Measurements from ENCODE around the gene IFNG-AS1.

Gene IFNG-AS1

DNA sequence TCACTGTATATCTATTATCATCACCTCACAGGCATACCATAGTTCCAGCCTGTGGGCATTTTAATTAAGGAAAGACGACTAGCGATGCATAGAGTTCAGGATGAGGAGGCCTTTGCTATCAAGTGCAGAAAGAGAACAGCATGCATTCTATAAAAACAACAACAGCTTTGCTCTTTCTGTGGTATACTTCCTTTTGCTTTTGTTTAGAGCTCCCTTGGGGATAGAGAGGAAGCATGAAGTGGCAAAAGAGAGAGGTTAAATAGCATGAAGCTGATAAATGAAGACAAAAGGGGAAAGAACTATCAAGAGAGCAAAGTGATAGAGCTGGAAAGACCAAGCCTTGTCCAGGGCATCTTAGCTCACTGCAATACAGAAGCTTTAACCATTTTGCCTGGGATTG lies 23.5 kb downstream of the IFNG-AS1 start:
- Histone ChIP-seq H3K36me3 (ENCODE audit: control insufficient read depth, insufficient read depth, low read length) (no peaks in the 10 kb centered on the region), H3K9me3 (ENCODE audit: control insufficient read depth, low read length) (no peaks in the 10 kb centered on the region), H3K4me3 (ENCODE audit: extremely low read depth, insufficient read depth, low read length, poor library complexity, severe bottlenecking) (no peak overlapping the region), H3K4me1 (ENCODE audit: control insufficient read depth, insufficient read depth, low read length, poor library complexity, severe bottlenecking) (peaks cover 14% of the 10 kb centered on the region), H3K27ac (ENCODE audit: low read depth, low read length, severe bottlenecking) (no peak overlapping the region)
- WGBS, 2 experiments (ENCODE audit: insufficient coverage in 2 of 2), result 80% methylated on average over 1 of the region's 2 CpGs; no CpG with 5 or more reads in 1 of the 2 experiments

DNA sequence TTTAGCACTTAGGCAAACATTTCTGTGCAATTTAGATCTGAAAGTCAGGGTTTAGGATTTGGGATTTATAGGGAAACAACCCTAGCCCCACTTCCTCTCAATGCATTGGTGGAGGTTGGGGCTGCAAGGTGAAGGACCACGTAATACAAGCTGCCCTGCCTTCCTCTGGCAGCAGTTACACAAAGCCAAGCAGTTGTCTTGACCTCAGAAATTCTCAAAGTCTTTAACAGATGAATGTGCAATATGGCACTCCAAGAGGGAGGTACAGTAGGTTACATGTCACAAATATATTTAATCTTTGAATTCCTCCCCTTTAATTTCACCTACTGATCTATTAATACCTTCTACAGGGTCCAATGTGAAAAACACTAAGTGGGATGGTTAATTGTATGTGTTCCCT lies 23.9 kb downstream of the IFNG-AS1 start:
- Histone ChIP-seq H3K27ac (ENCODE audit: low read depth, low read length, severe bottlenecking) (no peak overlapping the region), H3K4me3 (ENCODE audit: extremely low read depth, insufficient read depth, low read length, poor library complexity, severe bottlenecking) (no peak overlapping the region), H3K4me1 (ENCODE audit: control insufficient read depth, insufficient read depth, low read length, poor library complexity, severe bottlenecking) (peaks cover 14% of the 10 kb centered on the region), H3K9me3 (ENCODE audit: control insufficient read depth, low read length) (no peaks in the 10 kb centered on the region), H3K36me3 (ENCODE audit: control insufficient read depth, insufficient read depth, low read length) (no peaks in the 10 kb centered on the region)
- 100% methylated on average over 1 of the region's 1 CpG; no CpG with 5 or more reads in 1 of the 2 experiments for WGBS, 2 experiments (ENCODE audit: insufficient coverage in 2 of 2)

DNA sequence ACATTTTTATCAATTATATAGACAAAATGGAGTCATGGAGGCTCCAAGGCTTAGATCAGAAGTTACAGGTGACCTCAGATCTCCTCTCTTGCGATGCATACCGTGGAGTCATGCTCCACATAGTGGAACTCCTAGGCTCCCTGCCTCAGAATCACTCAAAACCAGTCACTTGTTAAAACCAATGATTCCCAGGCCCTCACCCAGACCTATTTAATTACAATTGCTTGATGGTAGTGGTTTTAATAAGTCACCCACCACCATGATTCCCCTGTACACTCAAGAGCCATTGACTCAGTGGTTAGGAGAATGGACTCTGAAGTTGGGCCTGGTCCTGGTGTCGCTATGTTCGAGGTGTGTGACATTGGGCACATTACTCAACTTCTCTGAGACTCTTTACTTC lies 26.9 kb downstream of the IFNG-AS1 start:
- Histone ChIP-seq H3K27ac (ENCODE audit: low read depth, low read length, severe bottlenecking) (no peak overlapping the region), H3K9me3 (ENCODE audit: control insufficient read depth, low read length) (no peaks in the 10 kb centered on the region), H3K4me3 (ENCODE audit: extremely low read depth, insufficient read depth, low read length, poor library complexity, severe bottlenecking) (no peak overlapping the region), H3K36me3 (ENCODE audit: control insufficient read depth, insufficient read depth, low read length) (no peaks in the 10 kb centered on the region), H3K4me1 (ENCODE audit: control insufficient read depth, insufficient read depth, low read length, poor library complexity, severe bottlenecking) (peaks cover 14% of the 10 kb centered on the region)
- 87 to 90% methylated on average over 2 to 4 of the region's 4 CpGs for WGBS, 2 experiments (ENCODE audit: insufficient coverage in 2 of 2)

DNA sequence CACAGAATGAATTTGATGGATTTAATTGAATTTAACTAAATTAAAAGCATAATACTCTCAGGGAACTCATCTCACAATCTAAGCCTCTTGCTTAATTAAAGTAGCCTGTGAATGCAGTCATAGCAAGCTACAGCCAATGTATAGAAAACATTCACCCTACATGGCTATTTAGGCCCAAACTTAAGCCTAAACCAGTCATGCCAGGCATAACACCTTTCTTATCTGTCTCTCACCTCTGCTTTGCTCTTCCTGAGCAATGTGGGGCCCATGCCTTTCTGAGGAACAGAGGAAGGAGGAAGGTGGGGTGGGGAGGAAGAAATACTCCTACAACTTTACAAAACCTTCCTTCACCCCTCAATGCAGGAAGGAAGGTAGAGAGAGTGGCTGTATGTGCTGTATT lies 29.1 kb downstream of the IFNG-AS1 start:
- Histone ChIP-seq H3K36me3 (ENCODE audit: control insufficient read depth, insufficient read depth, low read length) (no peaks in the 10 kb centered on the region), H3K4me3 (ENCODE audit: extremely low read depth, insufficient read depth, low read length, poor library complexity, severe bottlenecking) (no peak overlapping the region), H3K4me1 (ENCODE audit: control insufficient read depth, insufficient read depth, low read length, poor library complexity, severe bottlenecking) (no peaks in the 10 kb centered on the region), H3K9me3 (ENCODE audit: control insufficient read depth, low read length) (no peaks in the 10 kb centered on the region), H3K27ac (ENCODE audit: low read depth, low read length, severe bottlenecking) (no peak overlapping the region)

DNA sequence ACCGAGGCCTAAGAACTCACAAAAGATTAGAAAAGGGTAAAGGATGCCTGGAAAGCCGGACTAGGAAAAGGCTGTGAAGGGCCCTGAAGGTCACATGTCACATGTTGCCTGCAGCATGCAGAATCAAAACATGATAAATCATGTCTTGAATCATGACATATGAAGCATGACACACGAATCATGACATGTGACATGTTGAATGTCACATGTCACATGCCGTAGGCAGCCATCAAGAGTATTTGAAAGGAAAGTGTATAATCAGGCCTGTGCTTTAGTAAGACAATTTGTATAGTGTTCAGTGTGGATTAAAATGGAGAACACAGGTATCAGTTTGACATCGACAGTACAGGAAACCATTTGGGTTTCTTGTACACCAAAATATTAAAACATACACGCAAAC lies 30.8 kb downstream of the IFNG-AS1 start:
- Histone ChIP-seq H3K4me3 (ENCODE audit: extremely low read depth, insufficient read depth, low read length, poor library complexity, severe bottlenecking) (no peak overlapping the region), H3K36me3 (ENCODE audit: control insufficient read depth, insufficient read depth, low read length) (no peaks in the 10 kb centered on the region), H3K9me3 (ENCODE audit: control insufficient read depth, low read length) (no peaks in the 10 kb centered on the region), H3K4me1 (ENCODE audit: control insufficient read depth, insufficient read depth, low read length, poor library complexity, severe bottlenecking) (no peaks in the 10 kb centered on the region), H3K27ac (ENCODE audit: low read depth, low read length, severe bottlenecking) (no peak overlapping the region)
- 95 to 100% methylated on average over 4 of the region's 6 CpGs for WGBS, 2 experiments (ENCODE audit: insufficient coverage in 2 of 2)

DNA sequence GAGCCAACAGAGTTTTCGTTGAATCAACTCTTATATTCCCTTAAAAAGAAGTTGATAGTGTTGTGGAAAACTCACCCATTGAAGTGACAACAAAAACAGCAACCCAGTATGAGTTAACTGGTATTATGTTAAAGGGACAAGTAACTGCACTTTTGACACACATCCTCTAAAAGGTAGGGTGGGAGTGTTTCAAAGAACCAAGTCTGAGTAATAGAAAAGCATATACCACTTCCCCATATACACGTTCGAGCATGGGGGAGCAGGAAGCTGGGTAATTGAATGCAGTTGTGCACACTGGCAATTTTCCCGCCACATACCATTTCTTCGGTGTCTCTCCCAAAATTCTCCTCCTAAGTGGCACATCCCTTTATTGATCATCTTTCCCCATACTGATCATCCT lies 31.5 kb downstream of the IFNG-AS1 start:
- H3K4me3 ChIP-seq (ENCODE audit: extremely low read depth, insufficient read depth, low read length, poor library complexity, severe bottlenecking), result no peak overlapping the region
- H3K9me3 ChIP-seq (ENCODE audit: control insufficient read depth, low read length), result no peaks in the 10 kb centered on the region
- H3K36me3 ChIP-seq (ENCODE audit: control insufficient read depth, insufficient read depth, low read length), result no peaks in the 10 kb centered on the region
- 100% methylated on average over 4 of the region's 5 CpGs; no CpG with 5 or more reads in 1 of the 2 experiments for WGBS, 2 experiments (ENCODE audit: insufficient coverage in 2 of 2)
- no peaks in the 10 kb centered on the region for H3K4me1 ChIP-seq (ENCODE audit: control insufficient read depth, insufficient read depth, low read length, poor library complexity, severe bottlenecking)
- no peak overlapping the region for H3K27ac ChIP-seq (ENCODE audit: low read depth, low read length, severe bottlenecking)

DNA sequence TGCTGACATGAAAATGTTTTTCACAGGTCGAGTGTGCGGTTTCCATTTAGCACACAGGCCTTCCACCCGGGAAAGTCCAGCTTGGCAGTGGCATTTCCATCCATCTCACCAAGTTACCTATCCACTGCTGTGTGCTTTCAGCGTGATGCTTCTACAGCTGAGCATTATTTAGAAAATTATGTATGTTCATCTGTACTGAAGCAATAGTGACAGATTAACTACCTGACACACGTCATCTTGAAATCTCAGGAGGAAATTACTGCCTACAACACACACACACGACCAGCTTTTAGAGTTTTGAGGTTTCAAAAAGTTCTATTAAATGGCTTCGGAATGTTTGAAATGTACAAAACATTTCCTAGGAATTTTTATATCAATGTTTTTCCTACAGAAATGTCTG lies 39.4 kb downstream of the IFNG-AS1 start:
- Histone ChIP-seq H3K4me1 (ENCODE audit: control insufficient read depth, insufficient read depth, low read length, poor library complexity, severe bottlenecking) (no peaks in the 10 kb centered on the region), H3K27ac (ENCODE audit: low read depth, low read length, severe bottlenecking) (no peak overlapping the region), H3K9me3 (ENCODE audit: control insufficient read depth, low read length) (no peaks in the 10 kb centered on the region), H3K36me3 (ENCODE audit: control insufficient read depth, insufficient read depth, low read length) (no peaks in the 10 kb centered on the region), H3K4me3 (ENCODE audit: extremely low read depth, insufficient read depth, low read length, poor library complexity, severe bottlenecking) (no peak overlapping the region)
- WGBS, 2 experiments (ENCODE audit: insufficient coverage in 2 of 2), result 85 to 91% methylated on average over 3 of the region's 7 CpGs

DNA sequence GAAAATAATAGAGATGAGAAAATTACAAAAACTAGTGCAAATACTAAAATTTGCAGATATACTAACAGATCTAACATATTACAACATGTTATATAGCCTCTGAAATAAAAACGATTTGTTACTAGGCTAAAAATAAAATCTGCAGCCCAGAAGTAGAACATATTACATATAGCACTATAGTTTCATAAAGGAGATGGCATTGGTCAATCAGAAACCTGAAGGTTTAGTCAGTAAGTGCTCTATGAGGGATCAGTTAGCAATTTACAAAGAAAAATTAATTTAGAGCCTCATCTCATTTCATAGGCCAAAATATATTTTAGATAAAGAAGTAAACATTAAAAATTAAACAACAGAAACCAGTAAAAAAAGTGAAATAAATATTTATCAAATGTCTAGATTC lies 41.0 kb downstream of the IFNG-AS1 start:
- no CpG with 5 or more reads among the region's 1 CpG for WGBS, 2 experiments (ENCODE audit: insufficient coverage in 2 of 2)
- Histone ChIP-seq H3K4me1 (ENCODE audit: control insufficient read depth, insufficient read depth, low read length, poor library complexity, severe bottlenecking) (no peaks in the 10 kb centered on the region), H3K27ac (ENCODE audit: low read depth, low read length, severe bottlenecking) (no peak overlapping the region), H3K36me3 (ENCODE audit: control insufficient read depth, insufficient read depth, low read length) (no peaks in the 10 kb centered on the region), H3K9me3 (ENCODE audit: control insufficient read depth, low read length) (no peaks in the 10 kb centered on the region), H3K4me3 (ENCODE audit: extremely low read depth, insufficient read depth, low read length, poor library complexity, severe bottlenecking) (no peak overlapping the region)

DNA sequence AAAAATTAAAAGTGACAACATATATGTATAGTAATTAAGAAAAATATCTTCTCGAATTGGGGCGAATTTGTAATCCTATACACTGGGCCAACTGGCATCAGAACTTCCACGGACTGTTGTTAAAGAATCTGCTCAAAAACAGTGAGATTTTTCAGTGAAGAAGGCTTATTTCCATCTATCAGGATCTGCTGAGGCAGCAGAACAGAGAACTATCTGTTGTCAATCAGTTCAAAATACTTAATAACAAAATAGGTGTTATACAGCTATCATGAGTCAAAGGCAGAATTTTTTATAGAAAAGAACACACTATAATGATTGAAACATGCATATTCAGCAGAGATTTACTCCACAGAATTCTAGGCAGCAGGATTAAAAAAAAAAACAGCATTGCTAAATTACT lies 41.9 kb downstream of the IFNG-AS1 start:
- Histone ChIP-seq H3K36me3 (ENCODE audit: control insufficient read depth, insufficient read depth, low read length) (no peaks in the 10 kb centered on the region), H3K27ac (ENCODE audit: low read depth, low read length, severe bottlenecking) (no peak overlapping the region), H3K4me1 (ENCODE audit: control insufficient read depth, insufficient read depth, low read length, poor library complexity, severe bottlenecking) (no peaks in the 10 kb centered on the region), H3K4me3 (ENCODE audit: extremely low read depth, insufficient read depth, low read length, poor library complexity, severe bottlenecking) (no peak overlapping the region), H3K9me3 (ENCODE audit: control insufficient read depth, low read length) (no peaks in the 10 kb centered on the region)
- 57 to 90% methylated on average over 1 to 2 of the region's 3 CpGs for WGBS, 2 experiments (ENCODE audit: insufficient coverage in 2 of 2)

DNA sequence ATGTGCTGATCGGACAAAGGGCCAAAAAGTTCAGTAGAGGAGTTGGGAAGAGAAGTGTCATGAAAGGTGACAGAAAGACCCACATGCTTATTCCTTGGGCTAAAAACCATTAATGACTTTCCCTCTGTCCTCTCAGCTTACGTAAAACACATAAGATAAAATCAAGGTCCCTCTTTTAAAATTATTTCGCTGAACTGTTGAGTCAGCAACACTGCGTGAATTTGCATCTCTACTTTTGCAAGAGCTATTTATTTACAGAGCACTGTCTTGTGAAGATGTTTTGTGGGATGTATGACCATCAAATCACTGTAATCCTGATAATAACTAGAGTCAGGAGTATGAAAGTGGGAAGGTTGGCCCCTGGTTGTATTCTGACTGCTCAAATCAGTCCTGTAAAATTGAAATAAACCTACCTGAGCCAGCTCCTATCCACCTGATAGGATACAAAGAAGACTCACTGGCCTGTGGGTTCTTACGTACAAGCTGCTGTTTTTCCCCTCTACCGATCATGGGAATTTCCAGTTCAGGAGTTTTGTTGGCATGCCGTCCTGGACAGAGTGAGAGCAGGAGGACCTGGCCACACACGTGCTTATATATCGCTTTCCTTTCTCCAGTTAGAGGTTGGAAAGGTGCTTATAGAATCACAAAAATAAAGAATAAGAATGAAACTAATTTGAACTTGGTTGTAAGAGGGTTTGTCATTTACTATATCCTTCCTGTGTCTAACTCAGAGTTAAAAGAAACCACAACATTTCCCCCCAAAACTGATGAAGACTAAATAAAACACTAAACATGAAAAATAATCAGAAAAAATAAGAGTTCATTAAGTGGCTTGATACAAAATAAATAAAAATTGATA lies 42.9 kb downstream of the IFNG-AS1 start:
- H3K4me3 ChIP-seq (ENCODE audit: extremely low read depth, insufficient read depth, low read length, poor library complexity, severe bottlenecking), result no peak overlapping the region
- WGBS, 2 experiments (ENCODE audit: insufficient coverage in 2 of 2), result 62 to 98% methylated on average over 4 to 5 of the region's 9 CpGs
- no peak overlapping the region for H3K27ac ChIP-seq (ENCODE audit: low read depth, low read length, severe bottlenecking)
- H3K4me1 ChIP-seq (ENCODE audit: control insufficient read depth, insufficient read depth, low read length, poor library complexity, severe bottlenecking), result no peaks in the 10 kb centered on the region
- H3K9me3 ChIP-seq (ENCODE audit: control insufficient read depth, low read length), result no peaks in the 10 kb centered on the region
- no peaks in the 10 kb centered on the region for H3K36me3 ChIP-seq (ENCODE audit: control insufficient read depth, insufficient read depth, low read length)

DNA sequence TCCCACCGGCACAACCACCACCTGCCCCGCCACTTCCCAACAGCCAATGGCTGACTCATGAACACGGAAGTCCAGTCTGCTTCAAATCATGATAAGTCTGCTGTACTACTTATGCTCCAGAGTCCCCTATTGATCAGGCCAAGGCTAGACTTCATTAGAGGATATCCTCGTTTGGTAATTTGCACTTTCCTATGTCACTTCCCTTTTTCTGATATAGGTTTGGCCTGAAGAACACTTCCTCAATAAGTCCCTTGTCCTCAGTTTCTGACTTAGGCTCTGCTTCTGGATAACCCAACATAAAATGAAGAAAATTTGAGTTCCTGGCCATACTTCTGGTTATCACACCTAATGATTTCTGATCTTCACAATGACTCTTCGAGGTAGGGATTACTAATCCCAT lies 45.3 kb downstream of the IFNG-AS1 start:
- 95 to 100% methylated on average over 4 of the region's 5 CpGs for WGBS, 2 experiments (ENCODE audit: insufficient coverage in 2 of 2)
- H3K4me1 ChIP-seq (ENCODE audit: control insufficient read depth, insufficient read depth, low read length, poor library complexity, severe bottlenecking), result no peaks in the 10 kb centered on the region
- no peak overlapping the region for H3K27ac ChIP-seq (ENCODE audit: low read depth, low read length, severe bottlenecking)
- no peak overlapping the region for H3K4me3 ChIP-seq (ENCODE audit: extremely low read depth, insufficient read depth, low read length, poor library complexity, severe bottlenecking)
- H3K9me3 ChIP-seq (ENCODE audit: control insufficient read depth, low read length), result no peaks in the 10 kb centered on the region
- H3K36me3 ChIP-seq (ENCODE audit: control insufficient read depth, insufficient read depth, low read length), result no peaks in the 10 kb centered on the region
